Breast epithelium (tissue), 3 donors: ENCODE results near the gene RELN.

Experiments
- CTCF ChIP-seq, 3 donors: fragments of 450-650 bp; IDR thresholded peaks; one replicate each; pipeline ENCODE4 v1.5.1; 2016 to 2017; ENCODE audit warnings: antibody characterized with exemption in 3 of 3, mild to moderate bottlenecking in 3 of 3, moderate library complexity in 3 of 3
- POLR2AphosphoS5 ChIP-seq, 3 donors: sonication (generic); formaldehyde crosslinking; IDR thresholded peaks; one replicate each; pipeline ENCODE4 v1.6.1; 2017; ENCODE audit warnings: antibody characterized with exemption in 3 of 3

DNA sequence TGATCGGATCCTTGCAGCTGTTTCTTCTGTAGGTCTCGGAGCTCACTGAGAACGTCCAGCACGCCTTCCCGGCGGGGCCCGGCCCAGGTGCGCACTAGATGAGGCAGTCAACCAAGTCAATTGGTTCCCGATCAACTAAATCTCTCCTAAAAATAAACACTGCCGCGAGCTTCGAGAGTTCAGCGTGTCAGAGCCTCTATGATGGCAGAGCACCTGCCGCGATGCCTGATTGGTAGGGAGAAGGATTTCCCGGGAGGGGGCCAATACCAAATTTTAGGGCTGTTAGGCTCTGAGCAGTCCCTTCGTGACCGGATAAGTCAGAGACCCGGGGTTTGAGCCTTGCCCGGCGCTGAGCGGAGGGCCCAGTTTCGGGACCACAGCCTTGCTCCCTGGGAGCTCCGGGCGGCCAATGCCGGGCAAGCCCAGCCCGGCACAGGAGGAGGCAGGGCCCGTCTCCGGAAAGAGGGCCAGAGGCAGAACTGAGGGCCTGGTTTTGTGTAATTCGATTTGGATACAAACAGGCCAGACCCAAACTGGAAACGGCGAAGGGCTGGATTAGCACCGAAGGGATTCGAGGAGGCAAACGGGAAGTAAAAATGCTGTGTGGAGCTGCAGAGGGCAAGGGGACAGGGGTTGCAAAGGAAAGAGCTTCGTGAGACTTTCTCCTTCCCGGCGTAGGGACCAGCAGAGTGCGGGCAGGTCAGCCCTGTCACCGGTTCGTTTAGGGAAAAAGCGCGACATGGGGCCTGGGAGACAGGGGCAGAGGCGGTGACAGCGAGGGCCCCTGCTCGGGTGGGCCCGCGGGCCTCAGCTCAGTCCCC lies 544.0 kb downstream of the RELN start:
- TF ChIP-seq CTCF (IDR thresholded peaks at IDR 0.05), result no peak
- no peak for TF ChIP-seq POLR2AphosphoS5 (IDR thresholded peaks at IDR 0.05)
